CD4-positive, CD25-positive, alpha-beta regulatory T cell (primary cell): ENCODE results near the gene GPER1. TPM values are rescaled to one million over a fixed set of nuclear protein-coding genes. Genes with fewer than 3 reads are reported as not detected.

Source experiments
- polyA plus RNA-seq, 4 donors: library from polyadenylated mRNA; unstranded; fragments of 300-500 nt; fragmentation: Illumina TruSeq; gene quantifications; one replicate each; pipeline ENCODE4 v1.2.3, GENCODE V29; 2021
- total RNA-seq: library from RNA; stranded (reverse); gene quantifications from one replicate; pipeline ENCODE4 v1.2.3, GENCODE V29; 2022

GPER1 gene
- total and polyA plus RNA-seq, 5 donors from 2014 or later = 0.10 TPM; not detected in 4

Other genes with a start within 250 kb of the GPER1 start
- 67.8 TPM for gene GET4, start 211.6 kb upstream of the GPER1 start, total RNA-seq
- 10 to 100 TPM; 23.9 to 30.8 (median 28.4) TPM for gene GET4, start 211.6 kb upstream of the GPER1 start, polyA plus RNA-seq
- 5.5 TPM for gene ADAP1, start 133.4 kb upstream of the GPER1 start, total RNA-seq
- gene ADAP1, start 133.4 kb upstream of the GPER1 start, polyA plus RNA-seq = 1 to 10 TPM; 2.9 to 8.8 (median 6.2) TPM
- gene COX19, start 112.6 kb upstream of the GPER1 start, total RNA-seq = 36.8 TPM
- 10 to 100 TPM; 18.3 to 30.4 (median 24.8) TPM for gene COX19, start 112.6 kb upstream of the GPER1 start, polyA plus RNA-seq
- gene CYP2W1, start 104.9 kb upstream of the GPER1 start, total RNA-seq = not detected
- gene CYP2W1, start 104.9 kb upstream of the GPER1 start, polyA plus RNA-seq = not detected
- 21.5 TPM for gene GPR146, start 43.6 kb upstream of the GPER1 start, total RNA-seq
- 10 to 100 TPM; 14.1 to 26.4 (median 19.4) TPM for gene GPR146, start 43.6 kb upstream of the GPER1 start, polyA plus RNA-seq
- 95.9 TPM for gene ZFAND2A, start 72.1 kb downstream of the GPER1 start, total RNA-seq
- gene ZFAND2A, start 72.1 kb downstream of the GPER1 start, polyA plus RNA-seq = 10 to 100 TPM; 37.2 to 63.2 (median 57.4) TPM
- gene UNCX, start 144.8 kb downstream of the GPER1 start, total RNA-seq = not detected
- not detected for gene UNCX, start 144.8 kb downstream of the GPER1 start, polyA plus RNA-seq